Measurements from ENCODE around the gene GABRP.

GABRP gene

GRCh38 chr5:170791325-170791954, 7.9 kb downstream of the GABRP start:
- ATAC-seq: peak; percentile 96
- TF ChIP-seq RARB (CRISPR knock-in tag; IDR thresholded peaks at IDR 0.05): no peak
- TF ChIP-seq PPARA (CRISPR knock-in tag; IDR thresholded peaks at IDR 0.05; ENCODE audit: borderline replicate concordance): no peak
- TF ChIP-seq ARNTL (CRISPR knock-in tag; IDR thresholded peaks at IDR 0.05; ENCODE audit: borderline replicate concordance, low read depth): no peak
- TF ChIP-seq TOX (CRISPR knock-in tag; IDR thresholded peaks at IDR 0.05; ENCODE audit: borderline replicate concordance): no peak
- no peak for TF ChIP-seq ESRRG (CRISPR knock-in tag; IDR thresholded peaks at IDR 0.05)
- no peak for TF ChIP-seq ZC3H10 (CRISPR knock-in tag; IDR thresholded peaks at IDR 0.05)
- TF ChIP-seq TSHZ2 (CRISPR knock-in tag; IDR thresholded peaks at IDR 0.05): no peak
- no peak for TF ChIP-seq CREB5 (CRISPR knock-in tag; IDR thresholded peaks at IDR 0.05; ENCODE audit: low read depth)

- TF ChIP-seq CSRNP3 (CRISPR knock-in tag; IDR thresholded peaks at IDR 0.05) (no peak), RARB (CRISPR knock-in tag; IDR thresholded peaks at IDR 0.05) (no peak), ZNF70 (CRISPR knock-in tag; IDR thresholded peaks at IDR 0.05) (no peak)
Measured at GRCh38 chr5:170792878-170793277, 9.4 kb downstream of the GABRP start.

GRCh38 chr5:170795154-170795553, 11.6 kb downstream of the GABRP start:
- no peak for ATAC-seq
- TF ChIP-seq ZNF70 (CRISPR knock-in tag; IDR thresholded peaks at IDR 0.05): no peak
- TF ChIP-seq POU6F1 (CRISPR knock-in tag; IDR thresholded peaks at IDR 0.05; ENCODE audit: borderline replicate concordance, low read depth): no peak
- no peak for TF ChIP-seq ESRRG (CRISPR knock-in tag; IDR thresholded peaks at IDR 0.05)
- no peak for TF ChIP-seq BACH2 (CRISPR knock-in tag; IDR thresholded peaks at IDR 0.05; ENCODE audit: borderline replicate concordance)
- no peak for TF ChIP-seq RARB (CRISPR knock-in tag; IDR thresholded peaks at IDR 0.05)

More at GRCh38 chr5:170792878-170793277, 9.4 kb downstream of the GABRP start:
- ATAC-seq: no peak

GRCh38 chr5:170805666-170806065, 22.1 kb downstream of the GABRP start:
- no peak for TF ChIP-seq ZFP3 (CRISPR knock-in tag; IDR thresholded peaks at IDR 0.05)
- no peak for TF ChIP-seq TOX (CRISPR knock-in tag; IDR thresholded peaks at IDR 0.05; ENCODE audit: borderline replicate concordance)
- TF ChIP-seq ZFP30 (CRISPR knock-in tag; IDR thresholded peaks at IDR 0.05): no peak
- no peak for ATAC-seq

- TF ChIP-seq ZNF70 (CRISPR knock-in tag; IDR thresholded peaks at IDR 0.05): no peak
- no peak for TF ChIP-seq CSRNP3 (CRISPR knock-in tag; IDR thresholded peaks at IDR 0.05)
- no peak for TF ChIP-seq ZFP3 (CRISPR knock-in tag; IDR thresholded peaks at IDR 0.05)
- TF ChIP-seq ZNF565 (CRISPR knock-in tag; conservative IDR thresholded peaks at IDR 0.05; ENCODE audit: low read depth): no peak
- TF ChIP-seq ZC3H10 (CRISPR knock-in tag; IDR thresholded peaks at IDR 0.05): no peak
- no peak for TF ChIP-seq PPARA (CRISPR knock-in tag; IDR thresholded peaks at IDR 0.05; ENCODE audit: borderline replicate concordance)
- ATAC-seq: peak; percentile 89
Measured at GRCh38 chr5:170809551-170809950, 26.0 kb downstream of the GABRP start.
